ENCODE measurements around the gene CTIF.

- TF ChIP-seq, protein P1, sequence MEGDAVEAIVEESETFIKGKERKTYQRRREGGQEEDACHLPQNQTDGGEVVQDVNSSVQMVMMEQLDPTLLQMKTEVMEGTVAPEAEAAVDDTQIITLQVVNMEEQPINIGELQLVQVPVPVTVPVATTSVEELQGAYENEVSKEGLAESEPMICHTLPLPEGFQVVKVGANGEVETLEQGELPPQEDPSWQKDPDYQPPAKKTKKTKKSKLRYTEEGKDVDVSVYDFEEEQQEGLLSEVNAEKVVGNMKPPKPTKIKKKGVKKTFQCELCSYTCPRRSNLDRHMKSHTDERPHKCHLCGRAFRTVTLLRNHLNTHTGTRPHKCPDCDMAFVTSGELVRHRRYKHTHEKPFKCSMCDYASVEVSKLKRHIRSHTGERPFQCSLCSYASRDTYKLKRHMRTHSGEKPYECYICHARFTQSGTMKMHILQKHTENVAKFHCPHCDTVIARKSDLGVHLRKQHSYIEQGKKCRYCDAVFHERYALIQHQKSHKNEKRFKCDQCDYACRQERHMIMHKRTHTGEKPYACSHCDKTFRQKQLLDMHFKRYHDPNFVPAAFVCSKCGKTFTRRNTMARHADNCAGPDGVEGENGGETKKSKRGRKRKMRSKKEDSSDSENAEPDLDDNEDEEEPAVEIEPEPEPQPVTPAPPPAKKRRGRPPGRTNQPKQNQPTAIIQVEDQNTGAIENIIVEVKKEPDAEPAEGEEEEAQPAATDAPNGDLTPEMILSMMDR (IDR thresholded peaks at IDR 0.05; ENCODE audit: poor library complexity, severe bottlenecking), result no peak
- TF ChIP-seq EZH2 (IDR thresholded peaks at IDR 0.05; ENCODE audit: borderline replicate concordance, insufficient read depth, low read length, poor library complexity, severe bottlenecking) (no peak), POLR2AphosphoS5 (IDR thresholded peaks at IDR 0.05) (no peak), RAD21 (conservative IDR thresholded peaks at IDR 0.05) (no peak), MXI1 (conservative IDR thresholded peaks at IDR 0.05; ENCODE audit: poor library complexity, severe bottlenecking) (no peak), EP300 (conservative IDR thresholded peaks at IDR 0.05; ENCODE audit: poor library complexity, severe bottlenecking) (no peak), REST (IDR thresholded peaks at IDR 0.05; ENCODE audit: borderline replicate concordance) (no peak), SMC3 (conservative IDR thresholded peaks at IDR 0.05; ENCODE audit: poor library complexity) (no peak), TAF1 (IDR thresholded peaks at IDR 0.05; ENCODE audit: low read depth) (no peak)
Measured at GRCh38 chr18:48683197-48683596, 144.4 kb downstream of the CTIF start.

All from neural cell (in vitro differentiated cells).